Measurements from ENCODE around the gene ADARB2.

GRCh38 chr10:1247598-1248261 is 489.6 kb downstream of the ADARB2 start:
- no peak for TF ChIP-seq POLR2A (IDR thresholded peaks at IDR 0.05; ENCODE audit: low read depth, low read length)
- TF ChIP-seq POLR2AphosphoS5 (IDR thresholded peaks at IDR 0.05; ENCODE audit: low read depth, low read length) = no peak
- no peak for TF ChIP-seq TAF1 (IDR thresholded peaks at IDR 0.05; ENCODE audit: low read depth, low read length)
- no peak for TF ChIP-seq SPI1 (IDR thresholded peaks at IDR 0.05; ENCODE audit: low read depth, low read length)
